ENCODE results near the gene C6orf141. TPM values are rescaled to one million over a fixed set of nuclear protein-coding genes. Genes with fewer than 3 reads are reported as not detected.

The C6orf141 gene
- total RNA-seq, 1 donor from 2014 or later, result 2.1 TPM

- H3K4me1 ChIP-seq, result no peaks in the 10 kb centered on the region
- H3K27me3 ChIP-seq, result no peaks in the 10 kb centered on the region
- no peak for TF ChIP-seq CTCF (IDR thresholded peaks at IDR 0.05)
- no peaks in the 10 kb centered on the region for H3K36me3 ChIP-seq
- no peak overlapping the region for H3K27ac ChIP-seq
- no peak for DNase-seq
- no peak for ATAC-seq
- H3K4me3 ChIP-seq, result no peak overlapping the region
- intact Hi-C loops (cut with DNase I), result no loop called here
- H3K9me3 ChIP-seq, result no peaks in the 10 kb centered on the region
Measured at GRCh38 chr6:49528571-49528970, 21.9 kb upstream of the C6orf141 start.

GRCh38 chr6:49530141-49530776, 20.2 kb upstream of the C6orf141 start:
- intact Hi-C loops (cut with DNase I), result no loop called here
- H3K27me3 ChIP-seq, result no peaks in the 10 kb centered on the region
- ATAC-seq, result no peak

GRCh38 chr6:49531774-49532569, 18.5 kb upstream of the C6orf141 start:
- H3K9me3 ChIP-seq, result no peaks in the 10 kb centered on the region
- H3K27ac ChIP-seq, result no peak overlapping the region
- ATAC-seq (peak; percentile 76), DNase-seq (no peak)
- no peak overlapping the region for H3K4me3 ChIP-seq
- no peaks in the 10 kb centered on the region for H3K36me3 ChIP-seq
- H3K27me3 ChIP-seq, result no peaks in the 10 kb centered on the region
- no peaks in the 10 kb centered on the region for H3K4me1 ChIP-seq
- intact Hi-C loops (cut with DNase I), result no loop called here
- peak; percentile 78 for TF ChIP-seq CTCF (IDR thresholded peaks at IDR 0.05)

More at GRCh38 chr6:49530141-49530776, 20.2 kb upstream of the C6orf141 start:
- Histone ChIP-seq H3K36me3 (no peaks in the 10 kb centered on the region), H3K4me3 (no peak overlapping the region), H3K27ac (no peak overlapping the region), H3K4me1 (no peaks in the 10 kb centered on the region), H3K9me3 (no peaks in the 10 kb centered on the region)
- TF ChIP-seq CTCF (IDR thresholded peaks at IDR 0.05), result no peak
- no peak for DNase-seq

GRCh38 chr6:49535795-49536194, 14.7 kb upstream of the C6orf141 start:
- H3K4me3 ChIP-seq, result no peak overlapping the region
- no peaks in the 10 kb centered on the region for H3K36me3 ChIP-seq
- ATAC-seq (no peak), DNase-seq (no peak)
- intact Hi-C loops (cut with DNase I), result no loop called here
- no peaks in the 10 kb centered on the region for H3K27me3 ChIP-seq
- no peaks in the 10 kb centered on the region for H3K9me3 ChIP-seq
- H3K4me1 ChIP-seq, result no peaks in the 10 kb centered on the region
- no peak overlapping the region for H3K27ac ChIP-seq
- no peak for TF ChIP-seq CTCF (IDR thresholded peaks at IDR 0.05)

GRCh38 chr6:49539102-49539501, 11.4 kb upstream of the C6orf141 start:
- no peak for TF ChIP-seq CTCF (IDR thresholded peaks at IDR 0.05)
- no peak for DNase-seq
- no peak for ATAC-seq
- no peak overlapping the region for H3K27ac ChIP-seq
- intact Hi-C loops (cut with DNase I), result no loop called here
- H3K36me3 ChIP-seq, result no peaks in the 10 kb centered on the region
- H3K9me3 ChIP-seq, result no peaks in the 10 kb centered on the region
- H3K4me1 ChIP-seq, result no peaks in the 10 kb centered on the region
- H3K4me3 ChIP-seq, result no peak overlapping the region
- H3K27me3 ChIP-seq, result no peaks in the 10 kb centered on the region

Measured in upper lobe of right lung (tissue), 1 donor.